GM12873 (cell line): ENCODE results near the gene KIF2B.

Experiments used
- CTCF ChIP-seq: IDR thresholded peaks from 2 replicates; pipeline ENCODE4 v1.5.1; 2012; ENCODE audit warnings: low read depth, mild to moderate bottlenecking, moderate library complexity, low read length, control low read depth; ENCODE audit not compliant: insufficient read depth; ENCODE audit errors: missing control alignments

The KIF2B gene

GRCh38 chr17:53837131-53837530, 14.4 kb downstream of the KIF2B start:
- TF ChIP-seq CTCF, result no peak

- TF ChIP-seq CTCF, result no peak
Observed at GRCh38 chr17:53844491-53845107, 21.9 kb downstream of the KIF2B start.
